NCI-H146 (cell line): ENCODE data around the gene RALGDS.
"Not testable (repeated sequence)": the region's sequence is repeated elsewhere in the genome, so short reads cannot be mapped to it uniquely, and the experiment has no call there.

ENCODE experiments used
- DNase-seq: peaks from one replicate; lab custom pipeline; 2025; lab: John Stamatoyannopoulos, UW

RALGDS gene

DNA sequence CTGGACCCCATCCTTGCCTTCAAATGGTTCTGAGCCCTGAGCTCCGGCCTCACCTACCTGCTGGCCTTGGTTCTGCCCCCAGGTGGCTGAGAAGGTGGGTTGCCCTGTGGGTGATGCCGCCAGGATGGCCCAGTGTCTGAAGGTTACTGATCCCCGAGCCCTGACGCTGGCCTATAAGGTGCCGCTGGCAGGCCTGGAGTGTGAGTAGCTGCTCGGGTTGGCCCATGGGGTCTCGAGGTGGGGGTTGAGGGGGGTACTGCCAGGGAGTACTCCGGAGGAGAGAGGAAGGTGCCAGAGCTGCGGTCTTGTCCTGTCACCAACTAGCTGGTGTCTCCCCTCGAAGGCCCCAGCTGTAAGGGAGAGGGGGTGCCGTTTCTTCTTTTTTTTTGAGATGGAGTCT lies 54.0 kb downstream of the RALGDS start:
- no peak for DNase-seq

DNA sequence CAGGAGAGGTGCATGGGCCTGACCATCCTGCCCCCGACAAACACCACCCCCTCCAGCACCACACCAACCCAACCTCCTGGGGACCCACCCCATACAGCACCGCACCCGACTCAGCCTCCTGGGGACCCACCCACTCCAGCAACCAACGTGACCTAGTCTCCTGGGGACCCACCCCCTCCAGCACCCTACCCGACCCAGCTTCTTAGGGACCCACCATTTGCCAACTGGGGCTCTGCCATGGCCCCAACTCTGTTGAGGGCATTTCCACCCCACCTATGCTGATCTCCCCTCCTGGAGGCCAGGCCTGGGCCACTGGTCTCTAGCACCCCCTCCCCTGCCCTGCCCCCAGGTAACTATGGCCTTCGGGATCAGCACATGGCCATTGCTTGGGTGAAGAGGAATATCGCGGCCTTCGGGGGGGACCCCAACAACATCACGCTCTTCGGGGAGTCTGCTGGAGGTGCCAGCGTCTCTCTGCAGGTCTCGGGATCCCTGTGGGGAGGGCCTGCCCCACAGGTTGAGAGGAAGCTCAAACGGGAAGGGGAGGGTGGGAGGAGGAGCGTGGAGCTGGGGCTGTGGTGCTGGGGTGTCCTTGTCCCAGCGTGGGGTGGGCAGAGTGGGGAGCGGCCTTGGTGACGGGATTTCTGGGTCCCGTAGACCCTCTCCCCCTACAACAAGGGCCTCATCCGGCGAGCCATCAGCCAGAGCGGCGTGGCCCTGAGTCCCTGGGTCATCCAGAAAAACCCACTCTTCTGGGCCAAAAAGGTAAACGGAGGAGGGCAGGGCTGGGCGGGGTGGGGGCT lies 54.7 kb downstream of the RALGDS start:
- DNase-seq: no peak

DNA sequence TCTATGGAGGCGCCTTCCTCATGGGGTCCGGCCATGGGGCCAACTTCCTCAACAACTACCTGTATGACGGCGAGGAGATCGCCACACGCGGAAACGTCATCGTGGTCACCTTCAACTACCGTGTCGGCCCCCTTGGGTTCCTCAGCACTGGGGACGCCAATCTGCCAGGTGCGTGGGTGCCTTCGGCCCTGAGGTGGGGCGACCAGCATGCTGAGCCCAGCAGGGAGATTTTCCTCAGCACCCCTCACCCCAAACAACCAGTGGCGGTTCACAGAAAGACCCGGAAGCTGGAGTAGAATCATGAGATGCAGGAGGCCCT lies 56.0 kb downstream of the RALGDS start:
- no peak for DNase-seq

DNA sequence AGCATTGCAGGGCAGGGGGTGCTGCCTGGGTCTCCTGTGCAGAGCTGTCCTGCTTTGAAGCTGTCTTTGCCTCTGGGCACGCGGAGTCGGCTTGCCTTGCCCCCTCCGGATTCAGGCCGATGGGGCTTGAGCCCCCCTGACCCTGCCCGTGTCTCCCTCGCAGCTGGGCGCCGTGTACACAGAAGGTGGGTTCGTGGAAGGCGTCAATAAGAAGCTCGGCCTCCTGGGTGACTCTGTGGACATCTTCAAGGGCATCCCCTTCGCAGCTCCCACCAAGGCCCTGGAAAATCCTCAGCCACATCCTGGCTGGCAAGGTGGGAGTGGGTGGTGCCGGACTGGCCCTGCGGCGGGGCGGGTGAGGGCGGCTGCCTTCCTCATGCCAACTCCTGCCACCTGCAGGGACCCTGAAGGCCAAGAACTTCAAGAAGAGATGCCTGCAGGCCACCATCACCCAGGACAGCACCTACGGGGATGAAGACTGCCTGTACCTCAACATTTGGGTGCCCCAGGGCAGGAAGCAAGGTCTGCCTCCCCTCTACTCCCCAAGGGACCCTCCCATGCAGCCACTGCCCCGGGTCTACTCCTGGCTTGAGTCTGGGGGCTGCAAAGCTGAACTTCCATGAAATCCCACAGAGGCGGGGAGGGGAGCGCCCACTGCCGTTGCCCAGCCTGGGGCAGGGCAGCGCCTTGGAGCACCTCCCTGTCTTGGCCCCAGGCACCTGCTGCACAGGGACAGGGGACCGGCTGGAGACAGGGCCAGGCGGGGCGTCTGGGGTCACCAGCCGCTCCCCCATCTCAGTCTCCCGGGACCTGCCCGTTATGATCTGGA lies 56.6 kb downstream of the RALGDS start:
- no peak for DNase-seq

DNA sequence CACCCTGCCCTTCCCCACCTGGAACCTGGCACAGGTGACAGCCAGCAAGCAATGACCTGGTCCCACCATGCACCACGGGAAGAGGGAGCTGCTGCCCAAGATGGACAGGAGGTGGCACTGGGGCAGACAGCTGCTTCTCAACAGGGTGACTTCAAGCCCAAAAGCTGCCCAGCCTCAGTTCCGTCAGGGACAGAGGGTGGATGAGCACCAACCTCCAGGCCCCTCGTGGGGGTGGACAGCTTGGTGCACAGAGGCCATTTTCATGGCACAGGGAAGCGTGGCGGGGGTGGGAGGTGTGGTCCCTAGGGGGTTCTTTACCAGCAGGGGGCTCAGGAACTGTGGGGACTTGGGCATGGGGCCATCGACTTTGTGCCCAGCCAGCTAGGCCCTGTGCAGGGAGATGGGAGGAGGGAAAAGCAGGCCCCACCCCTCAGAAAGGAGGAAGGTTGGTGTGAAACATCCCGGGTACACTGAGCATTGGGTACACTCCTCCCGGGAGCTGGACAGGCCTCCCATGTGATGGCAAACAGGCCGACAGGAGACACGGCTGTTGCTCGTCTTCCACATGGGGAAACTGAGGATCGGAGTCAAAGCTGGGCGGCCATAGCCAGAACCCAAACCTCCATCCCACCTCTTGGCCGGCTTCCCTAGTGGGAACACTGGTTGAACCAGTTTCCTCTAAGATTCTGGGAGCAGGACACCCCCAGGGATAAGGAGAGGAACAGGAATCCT lies 57.4 kb downstream of the RALGDS start:
- no peak for DNase-seq

DNA sequence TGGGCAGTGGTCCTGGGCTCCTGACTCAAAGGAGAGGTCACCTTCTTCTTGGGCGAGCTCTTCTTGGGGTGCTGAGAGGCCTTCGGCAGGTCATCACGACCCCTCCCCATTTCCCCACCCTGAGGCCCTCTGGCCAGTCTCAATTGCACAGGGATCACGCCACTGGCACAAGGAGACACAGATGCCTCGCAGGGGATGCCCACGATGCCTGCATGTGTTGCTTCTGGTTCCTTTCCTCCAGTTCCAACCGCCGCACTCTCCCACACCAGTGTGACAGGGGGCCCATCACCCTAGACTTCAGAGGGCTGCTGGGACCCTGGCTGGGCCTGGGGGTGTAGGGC lies 57.9 kb downstream of the RALGDS start:
- DNase-seq: no peak

DNA sequence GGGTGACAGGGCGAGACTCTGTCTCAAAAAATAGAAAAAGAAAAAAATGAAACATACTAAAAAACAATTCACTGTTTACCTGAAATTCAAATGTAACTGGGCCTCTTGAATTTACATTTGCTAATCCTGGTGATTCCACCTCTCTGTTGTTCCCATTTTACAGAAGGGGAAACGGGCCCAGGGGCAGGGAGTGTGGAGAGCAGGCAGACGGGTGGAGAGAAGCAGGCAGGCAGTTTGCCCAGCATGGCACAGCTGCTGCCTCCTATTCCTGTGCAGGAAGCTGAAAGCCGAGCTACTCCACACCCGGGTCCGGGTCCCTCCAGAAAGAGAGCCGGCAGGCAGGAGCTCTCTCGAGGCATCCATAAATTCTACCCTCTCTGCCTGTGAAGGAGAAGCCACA lies 58.5 kb downstream of the RALGDS start:
- DNase-seq: not testable (repeated sequence)

DNA sequence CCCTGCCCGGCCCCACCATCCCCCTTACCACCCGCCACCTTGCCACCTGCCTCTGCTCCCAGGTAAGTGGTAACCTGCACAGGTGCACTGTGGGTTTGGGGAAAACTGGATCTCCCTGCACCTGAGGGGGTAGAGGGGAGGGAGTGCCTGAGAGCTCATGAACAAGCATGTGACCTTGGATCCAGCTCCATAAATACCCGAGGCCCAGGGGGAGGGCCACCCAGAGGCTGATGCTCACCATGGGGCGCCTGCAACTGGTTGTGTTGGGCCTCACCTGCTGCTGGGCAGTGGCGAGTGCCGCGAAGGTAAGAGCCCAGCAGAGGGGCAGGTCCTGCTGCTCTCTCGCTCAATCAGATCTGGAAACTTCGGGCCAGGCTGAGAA lies 59.3 kb downstream of the RALGDS start, which contains the start of gene CEL:
TSS of gene CEL (plus strand) at position 218 of the 382 bp plus-strand sequence. CDS start at position 240, 22 bp downstream.
- DNase-seq: peak; percentile 73

DNA sequence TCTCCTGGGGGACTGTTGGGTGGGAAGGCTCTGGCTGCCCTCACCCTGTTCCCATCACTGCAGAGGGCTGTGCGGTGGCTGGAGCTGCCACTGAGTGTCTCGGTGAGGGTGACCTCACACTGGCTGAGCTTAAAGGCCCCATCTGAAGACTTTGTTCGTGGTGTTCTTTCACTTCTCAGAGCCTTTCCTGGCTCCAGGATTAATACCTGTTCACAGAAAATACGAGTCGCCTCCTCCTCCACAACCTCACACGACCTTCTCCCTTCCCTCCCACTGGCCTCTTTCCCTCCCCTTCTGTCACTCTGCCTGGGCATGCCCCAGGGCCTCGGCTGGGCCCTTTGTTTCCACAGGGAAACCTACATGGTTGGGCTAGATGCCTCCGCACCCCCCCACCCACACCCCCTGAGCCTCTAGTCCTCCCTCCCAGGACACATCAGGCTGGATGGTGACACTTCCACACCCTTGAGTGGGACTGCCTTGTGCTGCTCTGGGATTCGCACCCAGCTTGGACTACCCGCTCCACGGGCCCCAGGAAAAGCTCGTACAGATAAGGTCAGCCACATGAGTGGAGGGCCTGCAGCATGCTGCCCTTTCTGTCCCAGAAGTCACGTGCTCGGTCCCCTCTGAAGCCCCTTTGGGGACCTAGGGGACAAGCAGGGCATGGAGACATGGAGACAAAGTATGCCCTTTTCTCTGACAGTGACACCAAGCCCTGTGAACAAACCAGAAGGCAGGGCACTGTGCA lies 59.8 kb downstream of the RALGDS start:
- peak; percentile 21 for DNase-seq

DNA sequence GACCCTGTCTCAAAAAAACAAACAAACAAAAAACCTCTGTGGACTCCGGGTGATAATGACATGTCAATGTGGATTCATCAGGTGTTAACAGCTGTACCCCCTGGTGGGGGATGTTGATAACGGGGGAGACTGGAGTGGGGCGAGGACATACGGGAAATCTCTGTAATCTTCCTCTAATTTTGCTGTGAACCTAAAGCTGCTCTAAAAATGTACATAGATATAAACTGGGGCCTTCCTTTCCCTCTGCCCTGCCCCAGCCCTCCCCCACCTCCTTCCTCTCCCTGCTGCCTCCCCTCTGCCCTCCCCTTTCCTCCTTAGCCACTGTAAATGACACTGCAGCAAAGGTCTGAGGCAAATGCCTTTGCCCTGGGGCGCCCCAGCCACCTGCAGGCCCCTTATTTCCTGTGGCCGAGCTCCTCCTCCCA lies 60.6 kb downstream of the RALGDS start:
- peak; percentile 62 for DNase-seq

DNA sequence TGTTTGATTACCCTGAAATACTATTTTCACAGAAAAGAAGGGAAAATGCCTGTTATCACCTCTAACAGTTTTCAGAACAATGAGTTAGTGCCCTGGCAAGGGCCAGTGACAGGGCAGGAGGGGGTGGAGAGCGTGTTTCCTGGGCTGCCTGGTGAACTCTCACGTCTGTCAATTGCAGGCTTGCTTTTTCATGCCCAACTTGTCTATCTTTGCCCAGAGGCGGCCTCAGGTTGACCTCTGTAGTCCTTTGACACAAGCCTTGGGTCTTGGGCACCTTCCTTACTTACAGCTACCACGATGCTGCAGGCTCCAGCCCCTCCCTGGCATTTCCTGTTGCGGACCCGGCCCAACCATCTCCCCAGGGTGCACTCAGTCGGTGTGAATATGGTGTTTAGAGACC lies 61.4 kb downstream of the RALGDS start:
- no peak for DNase-seq

DNA sequence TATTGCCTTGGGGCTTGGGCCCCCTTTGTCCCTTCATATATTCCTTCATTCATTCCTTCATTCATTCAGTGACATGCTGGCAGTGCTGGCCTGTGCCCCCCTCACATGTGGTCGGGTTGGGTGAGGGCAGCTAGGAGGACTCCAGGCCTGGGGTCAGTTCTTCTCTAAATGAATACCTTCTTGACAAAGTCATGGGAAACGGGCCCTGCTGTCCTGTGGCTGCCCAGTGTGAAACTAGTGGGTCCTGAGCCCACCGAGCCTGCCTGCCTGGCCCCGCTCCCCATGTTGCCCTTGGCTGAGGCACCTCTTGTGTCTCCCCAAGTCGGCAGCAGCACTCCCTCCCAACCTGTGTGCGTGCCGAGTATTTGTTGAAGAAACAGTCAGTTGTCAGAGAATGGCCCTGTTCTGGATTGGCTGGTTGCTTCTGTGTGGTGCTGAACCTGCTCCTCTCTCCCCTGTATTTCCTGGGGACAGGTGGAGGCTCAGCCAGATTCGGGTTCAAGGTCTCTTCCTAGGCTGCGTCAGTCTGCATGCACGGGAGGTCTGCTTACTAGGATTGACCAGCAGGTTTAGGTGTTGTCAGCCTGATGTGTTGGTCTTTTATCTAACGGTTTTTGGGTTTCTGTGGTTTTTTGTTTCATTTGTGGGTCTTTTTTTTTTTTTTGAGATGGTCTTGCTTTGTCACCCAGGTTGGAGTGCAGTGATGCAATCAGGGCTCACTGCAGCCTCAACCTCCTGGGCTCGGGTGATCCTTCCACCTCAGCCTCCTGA lies 62.3 kb downstream of the RALGDS start:
- DNase-seq: no peak

DNA sequence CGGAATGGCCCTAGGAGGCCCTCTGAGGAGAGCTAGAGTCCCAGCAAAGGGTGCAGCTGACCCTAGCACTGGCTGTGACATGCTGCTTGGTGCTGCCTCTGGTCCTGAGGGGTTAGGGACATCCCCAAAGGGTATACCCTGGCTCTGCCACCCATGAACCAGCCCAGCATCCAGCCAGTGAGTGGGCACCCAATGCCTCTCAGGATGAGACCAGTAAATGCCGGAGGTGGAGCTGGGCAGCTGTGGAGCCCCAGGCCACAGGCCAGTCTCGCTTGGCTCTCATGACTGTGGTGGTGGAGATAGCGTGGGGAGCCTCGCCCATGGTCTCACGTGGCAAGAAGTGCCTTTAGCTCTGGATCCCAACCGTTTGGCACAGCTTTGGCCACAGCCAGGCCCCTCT lies 63.0 kb downstream of the RALGDS start:
- no peak for DNase-seq

DNA sequence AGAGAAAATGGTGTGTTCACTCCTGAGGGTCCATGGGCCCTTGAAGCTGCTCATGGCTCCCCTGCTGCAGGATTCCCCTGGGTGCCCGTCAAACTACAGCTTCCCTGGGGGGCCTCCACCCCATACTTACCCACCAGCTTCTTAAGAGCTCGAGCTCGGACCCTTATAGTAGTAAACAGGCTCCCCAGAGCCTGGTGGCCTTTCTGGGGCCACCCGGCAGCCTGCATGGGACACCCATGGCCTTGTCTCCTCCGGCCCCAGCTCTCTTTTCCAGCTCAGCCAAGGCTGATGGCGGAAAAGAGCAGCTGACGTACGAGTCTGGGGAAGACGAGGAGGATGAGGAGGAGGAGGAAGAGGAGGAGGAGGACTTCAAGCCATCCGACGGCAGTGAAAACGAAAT lies 63.5 kb downstream of the RALGDS start:
- DNase-seq: no peak

DNA sequence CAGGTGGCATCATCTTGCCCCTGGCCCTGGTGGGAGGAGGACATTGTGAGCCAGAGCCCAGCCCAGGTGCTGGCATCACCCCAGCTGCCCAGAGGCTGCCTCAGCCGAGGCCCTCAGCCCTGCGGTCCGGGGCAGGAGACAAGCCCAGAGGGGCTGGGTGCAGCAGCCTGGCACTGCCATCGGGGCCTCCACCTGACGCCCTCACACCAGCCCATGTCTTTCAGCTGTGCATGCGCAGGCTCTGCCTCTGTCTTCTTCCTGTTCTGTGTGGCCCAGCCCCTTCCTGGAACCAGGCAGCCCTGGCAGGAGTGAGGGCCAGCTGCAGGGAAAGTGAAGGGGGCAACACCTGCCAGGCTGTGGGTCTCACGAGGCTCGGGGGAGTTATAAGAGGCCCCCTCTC lies 64.0 kb downstream of the RALGDS start:
- DNase-seq: no peak

DNA sequence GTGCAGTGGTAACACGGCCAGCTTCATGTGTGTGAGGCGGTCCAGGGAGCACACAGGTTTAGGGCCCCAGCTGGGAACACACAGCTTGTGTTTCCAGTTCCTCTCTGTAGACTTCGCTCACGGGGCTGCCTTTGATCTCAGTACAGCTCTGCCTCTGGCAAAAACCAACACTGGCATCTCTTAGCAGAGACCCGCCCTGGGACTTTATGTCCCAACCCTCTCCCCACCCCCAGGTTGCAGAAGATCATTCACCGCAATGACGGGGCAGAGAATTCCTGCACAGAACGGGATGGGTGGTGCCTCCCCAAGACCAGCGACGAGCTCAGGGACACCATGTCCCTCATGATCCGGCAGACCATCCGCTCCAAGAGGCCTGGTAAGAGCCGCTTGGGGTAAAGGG lies 64.5 kb downstream of the RALGDS start:
- no peak for DNase-seq

DNA sequence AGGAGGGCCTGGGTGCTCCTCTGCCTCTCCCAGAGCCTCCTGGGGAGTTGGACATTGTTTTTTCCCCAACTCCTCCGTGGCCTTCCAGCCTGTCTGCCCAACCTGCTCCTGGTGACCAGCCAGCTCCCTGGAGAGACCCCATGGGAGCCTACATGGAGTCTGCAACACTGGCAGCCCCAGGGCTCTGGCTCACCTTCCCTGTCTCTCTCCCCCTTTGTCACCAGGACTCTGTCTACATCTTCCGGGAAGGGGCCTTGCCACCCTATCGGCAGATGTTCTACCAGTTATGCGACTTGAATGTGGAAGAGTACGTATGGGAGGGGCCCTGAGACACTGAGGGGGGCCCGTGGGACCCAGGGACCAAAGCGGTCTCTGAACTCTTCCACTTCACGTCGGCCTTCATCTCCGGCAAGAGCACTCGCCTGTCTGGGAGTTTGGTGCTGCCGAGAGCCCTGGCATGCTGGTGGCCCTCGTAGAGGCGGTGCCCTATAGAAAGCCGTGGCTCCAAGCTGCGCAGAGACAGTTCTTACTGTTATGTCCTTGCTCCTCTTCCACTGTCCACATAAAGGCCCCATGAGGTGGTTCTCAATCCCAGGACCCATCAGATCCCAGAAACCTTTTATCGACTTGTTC lies 65.1 kb downstream of the RALGDS start:
- DNase-seq: no peak

DNA sequence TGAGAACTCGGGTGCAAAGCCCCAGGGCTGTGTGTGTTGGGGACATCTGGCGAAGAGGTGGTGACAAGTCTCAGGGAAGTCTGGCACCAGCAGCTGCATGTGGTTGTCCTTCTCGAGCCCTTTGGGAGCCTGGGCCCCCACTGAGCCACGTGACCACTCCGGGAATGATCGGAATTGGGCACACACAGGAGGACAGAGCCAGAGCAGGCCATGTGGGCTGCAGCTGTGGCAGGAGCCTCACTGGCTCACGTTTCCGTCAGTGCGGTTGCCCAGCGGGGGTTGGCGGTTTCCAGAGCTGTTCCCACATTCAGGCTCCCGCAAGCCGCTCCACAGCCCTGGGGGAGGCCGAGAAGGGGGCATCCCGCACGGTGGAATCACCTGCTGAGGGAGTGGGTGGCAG lies 66.1 kb downstream of the RALGDS start:
- no peak for DNase-seq

DNA sequence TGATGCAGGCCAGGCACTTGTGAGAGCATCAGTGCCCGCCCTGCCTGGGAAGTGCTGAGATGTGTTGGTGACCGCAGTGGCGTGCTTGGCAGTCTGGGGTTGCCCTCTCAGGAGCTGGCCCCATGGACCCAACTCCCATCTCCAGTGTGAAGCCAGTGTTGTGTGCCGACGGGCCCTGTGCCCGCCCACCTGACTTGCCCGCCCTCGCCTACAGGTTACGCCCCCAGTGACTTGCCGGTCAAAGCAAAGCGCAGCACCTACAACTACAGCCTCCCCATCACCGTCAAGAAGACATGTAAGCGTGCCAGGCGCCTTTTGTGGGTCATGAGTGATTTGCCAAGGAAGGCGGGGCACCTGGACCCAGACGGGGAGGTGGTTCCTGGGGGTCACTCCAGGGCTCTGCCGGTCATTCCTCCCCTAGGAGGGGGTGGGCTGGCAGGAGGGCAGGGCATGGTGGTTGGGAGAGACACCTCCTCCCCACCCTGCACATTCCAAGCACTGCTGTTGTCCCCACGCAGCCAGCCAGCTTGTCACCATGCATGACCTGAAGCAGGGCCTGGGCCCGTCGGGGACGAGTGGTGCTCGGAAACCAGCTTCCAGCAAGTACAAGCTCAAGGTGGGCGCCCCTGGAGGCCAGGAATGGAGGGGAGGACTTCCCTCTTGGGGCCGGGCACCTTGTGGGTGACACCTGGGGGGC lies 66.7 kb downstream of the RALGDS start:
- no peak for DNase-seq

DNA sequence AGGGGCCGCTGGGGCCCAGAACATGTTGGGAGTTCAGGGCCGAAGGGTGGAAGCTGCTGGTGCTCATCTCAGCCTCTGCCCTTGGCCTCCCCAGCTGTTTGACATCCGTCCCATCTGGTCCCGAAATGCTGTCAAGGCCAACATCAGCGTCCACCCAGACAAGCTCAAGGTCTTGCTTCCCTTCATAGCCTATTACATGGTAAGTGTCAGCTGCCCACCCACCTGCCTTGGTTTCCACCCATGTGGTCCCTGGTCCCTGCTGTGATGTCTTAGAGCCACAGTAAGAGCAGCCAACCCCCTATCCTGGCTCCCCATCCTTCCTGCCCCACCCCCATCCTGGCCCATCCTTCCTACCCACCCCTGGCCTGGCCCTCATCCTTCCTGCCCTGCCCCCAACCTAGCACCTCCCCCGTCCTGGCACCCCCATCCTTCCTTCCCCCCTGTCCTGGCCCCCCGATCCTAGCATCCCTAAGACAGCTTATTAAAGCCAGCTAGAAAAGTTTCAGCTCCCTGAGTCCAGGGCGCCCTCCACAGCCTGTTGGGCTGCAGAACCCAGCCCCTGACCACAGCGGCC lies 69.0 kb downstream of the RALGDS start:
- no peak for DNase-seq
